GM10266 (cell line): Measurements from ENCODE around the gene LRRC7.

ENCODE experiments used
- DNase-seq: peaks from one replicate; pipeline ENCODE4 v3.0.0; 2012; ENCODE audit errors: extremely low spot score
- TF ChIP-seq, protein P1 (sequence below): IDR thresholded peaks from 2 replicates; pipeline ENCODE4 v1.5.1; 2012; ENCODE audit warnings: mild to moderate bottlenecking, low read depth; ENCODE audit not compliant: control insufficient read depth, insufficient read depth; ENCODE audit errors: missing control alignments

The LRRC7 gene

DNA sequence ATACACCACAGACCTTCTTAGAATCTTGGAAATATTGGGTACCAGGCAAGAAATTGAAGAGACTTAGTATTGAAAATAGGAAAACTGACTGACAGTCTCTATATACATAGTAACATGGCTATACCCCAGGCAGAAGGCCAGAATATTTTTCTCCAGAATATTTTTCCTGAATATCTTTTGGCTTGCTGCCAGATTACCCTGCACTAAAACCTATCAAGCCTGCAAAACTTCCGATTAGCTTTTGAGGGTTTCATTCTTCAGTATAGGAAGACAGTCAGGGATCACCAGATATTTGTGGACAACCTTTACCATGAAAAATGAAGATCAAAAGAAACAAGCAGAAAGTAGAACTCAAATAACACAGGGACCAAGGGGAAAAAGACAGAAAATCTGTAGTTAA, 187.9 kb downstream of the LRRC7 start:
- DNase-seq: no peak
- TF ChIP-seq, protein P1, sequence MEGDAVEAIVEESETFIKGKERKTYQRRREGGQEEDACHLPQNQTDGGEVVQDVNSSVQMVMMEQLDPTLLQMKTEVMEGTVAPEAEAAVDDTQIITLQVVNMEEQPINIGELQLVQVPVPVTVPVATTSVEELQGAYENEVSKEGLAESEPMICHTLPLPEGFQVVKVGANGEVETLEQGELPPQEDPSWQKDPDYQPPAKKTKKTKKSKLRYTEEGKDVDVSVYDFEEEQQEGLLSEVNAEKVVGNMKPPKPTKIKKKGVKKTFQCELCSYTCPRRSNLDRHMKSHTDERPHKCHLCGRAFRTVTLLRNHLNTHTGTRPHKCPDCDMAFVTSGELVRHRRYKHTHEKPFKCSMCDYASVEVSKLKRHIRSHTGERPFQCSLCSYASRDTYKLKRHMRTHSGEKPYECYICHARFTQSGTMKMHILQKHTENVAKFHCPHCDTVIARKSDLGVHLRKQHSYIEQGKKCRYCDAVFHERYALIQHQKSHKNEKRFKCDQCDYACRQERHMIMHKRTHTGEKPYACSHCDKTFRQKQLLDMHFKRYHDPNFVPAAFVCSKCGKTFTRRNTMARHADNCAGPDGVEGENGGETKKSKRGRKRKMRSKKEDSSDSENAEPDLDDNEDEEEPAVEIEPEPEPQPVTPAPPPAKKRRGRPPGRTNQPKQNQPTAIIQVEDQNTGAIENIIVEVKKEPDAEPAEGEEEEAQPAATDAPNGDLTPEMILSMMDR: no peak

DNA sequence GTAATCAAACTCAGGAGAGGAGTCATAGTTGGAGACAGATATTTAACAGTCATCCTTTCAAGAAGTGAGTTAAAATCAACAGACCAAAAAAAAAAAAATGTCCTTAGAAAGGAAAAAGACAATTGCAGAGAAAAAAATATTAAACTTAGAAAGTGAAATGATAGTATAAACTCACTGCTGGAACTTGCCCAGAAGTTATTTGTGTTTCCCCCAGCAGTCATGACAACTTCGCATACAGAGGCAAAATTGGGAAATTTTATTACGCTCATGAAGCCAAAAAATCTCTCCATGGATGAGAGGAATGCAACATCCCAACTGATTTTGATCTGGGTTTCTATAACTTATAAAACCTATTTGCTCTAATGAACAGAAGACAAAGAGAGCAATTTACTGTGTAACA, 198.2 kb downstream of the LRRC7 start:
- TF ChIP-seq, protein P1: no peak
- DNase-seq: no peak

DNA sequence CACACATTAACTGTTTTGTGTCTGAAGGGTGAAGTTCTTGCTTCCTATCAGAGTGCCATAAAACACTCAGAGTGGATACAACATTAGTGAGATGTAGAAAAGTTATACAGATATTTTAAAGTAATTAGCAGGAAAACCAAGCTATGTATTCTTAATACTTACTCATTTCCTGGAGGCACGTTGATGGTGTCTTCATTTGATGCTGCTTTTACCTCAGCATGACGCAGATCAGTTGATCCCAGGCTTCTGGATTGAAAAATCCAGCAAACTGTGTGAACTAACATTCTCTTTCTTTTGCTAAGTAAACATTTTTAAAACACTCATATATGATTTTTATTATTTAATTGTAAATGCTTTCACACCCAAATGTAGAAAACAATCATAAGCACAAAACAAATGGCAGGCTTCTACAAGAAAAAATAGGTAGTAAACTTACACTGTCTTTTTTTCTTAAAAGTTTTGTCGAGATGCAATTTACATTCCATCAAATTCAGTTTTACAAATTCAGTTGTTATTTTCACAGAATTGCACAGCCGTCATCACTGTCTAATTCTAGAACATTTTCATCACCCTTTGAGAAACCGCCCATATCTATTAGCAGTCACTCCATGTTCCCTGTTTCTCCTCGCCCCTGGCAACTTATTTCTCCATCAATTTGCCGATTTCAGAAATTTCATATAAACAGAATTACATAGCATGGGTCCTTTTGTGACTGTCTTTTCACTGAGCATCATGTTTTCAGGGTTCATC, 198.9 kb downstream of the LRRC7 start:
- DNase-seq: no peak
- TF ChIP-seq, protein P1: no peak

DNA sequence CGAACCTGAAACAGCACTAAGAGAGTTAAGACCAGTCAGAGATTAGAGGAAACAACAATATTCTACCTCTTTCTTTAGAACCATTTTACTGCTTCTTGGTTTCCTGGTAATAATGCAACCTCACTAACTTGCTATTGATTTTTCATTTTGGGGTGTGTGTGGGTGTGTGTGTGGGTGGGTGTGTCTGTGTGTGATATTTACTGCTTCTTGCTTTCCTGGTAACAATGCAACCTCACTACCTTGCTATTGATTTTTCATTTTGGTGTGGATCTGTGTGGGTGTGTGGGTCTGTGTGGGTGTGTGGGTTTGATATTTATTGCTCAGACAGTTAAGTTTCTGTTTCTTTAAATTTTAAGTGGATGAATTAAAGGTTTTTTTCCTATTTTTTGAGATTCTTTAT, 208.8 kb downstream of the LRRC7 start:
- TF ChIP-seq, protein P1: no peak
- no peak for DNase-seq

DNA sequence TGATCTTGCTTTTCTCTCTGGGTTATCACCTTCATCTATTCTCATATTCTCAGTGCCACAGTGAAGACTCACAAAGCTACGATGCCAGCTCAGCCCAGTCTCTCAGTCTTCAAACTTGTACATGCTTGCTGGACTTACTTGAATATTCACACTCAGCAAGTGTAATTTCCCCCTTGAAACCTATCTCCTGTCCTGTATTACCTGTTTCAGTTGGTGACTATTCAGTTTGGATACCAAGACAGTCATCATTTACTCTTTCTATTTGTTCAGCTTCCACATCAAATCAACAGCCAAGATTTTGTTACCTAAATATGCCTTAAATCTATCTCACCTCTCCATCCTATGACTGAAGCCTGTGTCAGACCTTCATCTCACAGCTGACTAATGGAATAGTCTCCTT, 209.7 kb downstream of the LRRC7 start:
- TF ChIP-seq, protein P1: no peak
- no peak for DNase-seq

DNA sequence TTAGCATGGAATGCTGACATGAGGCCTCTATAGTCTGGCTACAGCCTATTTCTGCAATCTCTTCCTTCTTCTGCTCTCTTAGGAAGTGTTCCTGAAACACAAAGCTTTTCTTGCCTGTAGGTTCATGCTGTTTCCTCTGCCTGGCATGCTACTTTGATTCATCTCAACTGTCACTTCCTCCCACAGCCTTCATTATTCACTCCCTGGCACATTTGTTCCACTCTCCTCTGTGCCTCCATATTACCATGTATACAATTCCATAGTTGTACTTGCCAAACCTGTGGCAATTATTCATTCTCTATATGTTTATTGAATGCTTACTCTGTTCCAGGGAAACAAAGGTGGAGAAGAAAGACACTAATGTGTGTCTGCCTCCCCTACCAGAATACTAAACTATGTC, 210.2 kb downstream of the LRRC7 start:
- TF ChIP-seq, protein P1: no peak
- no peak for DNase-seq

DNA sequence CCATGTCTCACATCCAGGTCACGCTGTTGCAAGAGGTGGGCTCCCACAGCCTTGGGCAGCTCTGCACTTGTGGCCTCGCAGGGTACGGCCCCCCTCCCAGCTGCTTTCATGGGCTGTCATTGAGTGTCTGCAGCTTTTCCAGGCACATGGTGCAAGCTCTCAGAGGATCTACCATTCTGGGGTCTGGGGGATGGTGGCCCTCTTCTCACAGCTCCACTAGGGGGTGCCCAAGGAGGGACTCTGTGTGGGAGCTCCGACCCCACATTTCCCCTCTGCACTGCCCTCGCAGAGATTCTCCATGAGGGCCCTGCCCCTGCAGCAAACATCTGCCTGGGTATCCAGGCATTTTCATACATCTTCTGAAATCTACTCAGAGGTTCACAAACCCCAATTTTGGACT, 219.4 kb downstream of the LRRC7 start:
- no peak for DNase-seq
- TF ChIP-seq, protein P1: no peak
